Measurements from ENCODE around the gene ZNF700.

GRCh38 chr19:11979527-11979926 is 54.6 kb downstream of the ZNF700 start:
- TF ChIP-seq, protein P1, sequence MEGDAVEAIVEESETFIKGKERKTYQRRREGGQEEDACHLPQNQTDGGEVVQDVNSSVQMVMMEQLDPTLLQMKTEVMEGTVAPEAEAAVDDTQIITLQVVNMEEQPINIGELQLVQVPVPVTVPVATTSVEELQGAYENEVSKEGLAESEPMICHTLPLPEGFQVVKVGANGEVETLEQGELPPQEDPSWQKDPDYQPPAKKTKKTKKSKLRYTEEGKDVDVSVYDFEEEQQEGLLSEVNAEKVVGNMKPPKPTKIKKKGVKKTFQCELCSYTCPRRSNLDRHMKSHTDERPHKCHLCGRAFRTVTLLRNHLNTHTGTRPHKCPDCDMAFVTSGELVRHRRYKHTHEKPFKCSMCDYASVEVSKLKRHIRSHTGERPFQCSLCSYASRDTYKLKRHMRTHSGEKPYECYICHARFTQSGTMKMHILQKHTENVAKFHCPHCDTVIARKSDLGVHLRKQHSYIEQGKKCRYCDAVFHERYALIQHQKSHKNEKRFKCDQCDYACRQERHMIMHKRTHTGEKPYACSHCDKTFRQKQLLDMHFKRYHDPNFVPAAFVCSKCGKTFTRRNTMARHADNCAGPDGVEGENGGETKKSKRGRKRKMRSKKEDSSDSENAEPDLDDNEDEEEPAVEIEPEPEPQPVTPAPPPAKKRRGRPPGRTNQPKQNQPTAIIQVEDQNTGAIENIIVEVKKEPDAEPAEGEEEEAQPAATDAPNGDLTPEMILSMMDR (IDR thresholded peaks at IDR 0.05; ENCODE audit: low read depth, low read length, poor library complexity, severe bottlenecking): no peak
- no peak for TF ChIP-seq EZH2phosphoT487 (IDR thresholded peaks at IDR 0.05; ENCODE audit: borderline replicate concordance, low read length)
